ENCODE measurements around the gene KLHL29.

Gene KLHL29

DNA sequence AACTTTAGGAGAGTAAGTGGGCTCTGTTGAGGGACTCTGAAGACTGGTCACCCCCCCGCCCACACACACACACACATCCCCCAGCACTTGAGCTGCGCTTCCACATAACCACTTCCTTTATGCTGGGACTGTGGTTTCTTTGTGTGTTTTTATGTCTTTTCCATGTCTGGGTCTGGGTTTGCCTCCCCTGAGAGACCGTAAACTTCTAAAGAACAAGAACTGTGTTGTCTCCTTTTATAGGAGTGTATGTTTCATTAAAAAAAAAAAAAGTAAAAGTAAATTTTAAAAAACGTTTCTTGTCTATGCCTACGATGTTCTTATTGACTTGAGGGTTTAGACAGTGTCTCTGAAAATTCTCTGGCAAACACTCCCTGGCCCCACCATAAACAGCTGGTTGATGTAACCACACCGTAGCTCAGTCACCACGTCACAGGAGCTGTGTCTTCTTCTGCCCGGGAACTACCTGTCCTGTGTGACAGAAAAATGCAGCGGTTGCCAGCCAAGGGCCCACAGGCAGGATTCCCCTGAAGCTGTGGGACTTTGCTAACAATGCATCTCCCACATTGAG lies 68.0 kb downstream of the KLHL29 start:
- no peak for TF ChIP-seq MYC (IDR thresholded peaks at IDR 0.05; ENCODE audit: low read depth, low read length)
- TF ChIP-seq, protein P1, sequence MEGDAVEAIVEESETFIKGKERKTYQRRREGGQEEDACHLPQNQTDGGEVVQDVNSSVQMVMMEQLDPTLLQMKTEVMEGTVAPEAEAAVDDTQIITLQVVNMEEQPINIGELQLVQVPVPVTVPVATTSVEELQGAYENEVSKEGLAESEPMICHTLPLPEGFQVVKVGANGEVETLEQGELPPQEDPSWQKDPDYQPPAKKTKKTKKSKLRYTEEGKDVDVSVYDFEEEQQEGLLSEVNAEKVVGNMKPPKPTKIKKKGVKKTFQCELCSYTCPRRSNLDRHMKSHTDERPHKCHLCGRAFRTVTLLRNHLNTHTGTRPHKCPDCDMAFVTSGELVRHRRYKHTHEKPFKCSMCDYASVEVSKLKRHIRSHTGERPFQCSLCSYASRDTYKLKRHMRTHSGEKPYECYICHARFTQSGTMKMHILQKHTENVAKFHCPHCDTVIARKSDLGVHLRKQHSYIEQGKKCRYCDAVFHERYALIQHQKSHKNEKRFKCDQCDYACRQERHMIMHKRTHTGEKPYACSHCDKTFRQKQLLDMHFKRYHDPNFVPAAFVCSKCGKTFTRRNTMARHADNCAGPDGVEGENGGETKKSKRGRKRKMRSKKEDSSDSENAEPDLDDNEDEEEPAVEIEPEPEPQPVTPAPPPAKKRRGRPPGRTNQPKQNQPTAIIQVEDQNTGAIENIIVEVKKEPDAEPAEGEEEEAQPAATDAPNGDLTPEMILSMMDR (IDR thresholded peaks at IDR 0.05; ENCODE audit: low read depth, low read length), result no peak
- TF ChIP-seq, protein P2, sequence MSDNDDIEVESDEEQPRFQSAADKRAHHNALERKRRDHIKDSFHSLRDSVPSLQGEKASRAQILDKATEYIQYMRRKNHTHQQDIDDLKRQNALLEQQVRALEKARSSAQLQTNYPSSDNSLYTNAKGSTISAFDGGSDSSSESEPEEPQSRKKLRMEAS (IDR thresholded peaks at IDR 0.05; ENCODE audit: low read depth, low read length), result no peak
- no peak for TF ChIP-seq POLR2A (IDR thresholded peaks at IDR 0.05; ENCODE audit: extremely low read depth, insufficient read length)
- no peak overlapping the region for H3K4me3 ChIP-seq (ENCODE audit: low read depth, low read length)
- DNase-seq (ENCODE audit: low read depth), result peak; percentile 85

DNA sequence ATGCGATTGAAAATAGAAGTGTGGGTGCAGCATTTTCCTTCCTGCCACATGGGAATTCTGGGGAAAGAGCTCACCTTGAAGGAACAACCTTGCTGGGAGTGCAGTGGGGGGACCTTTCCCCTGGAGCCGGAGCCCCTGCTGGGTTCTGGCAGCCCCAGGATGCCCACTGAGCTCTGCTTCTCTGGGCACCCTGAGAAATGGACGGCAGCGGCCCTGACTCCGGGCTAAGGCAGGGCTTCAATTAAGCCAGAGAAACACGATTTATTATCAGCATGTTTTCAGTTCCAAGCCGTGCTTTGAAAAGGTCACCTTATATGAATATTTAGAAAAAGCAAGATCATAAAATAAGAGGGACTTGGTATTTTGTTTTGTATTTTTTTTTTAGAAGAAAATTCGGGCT lies 68.5 kb downstream of the KLHL29 start:
- no peak for DNase-seq (ENCODE audit: low read depth)
- no peak overlapping the region for H3K4me3 ChIP-seq (ENCODE audit: low read depth, low read length)
- TF ChIP-seq MYC (IDR thresholded peaks at IDR 0.05; ENCODE audit: low read depth, low read length), result no peak
- TF ChIP-seq POLR2A (IDR thresholded peaks at IDR 0.05; ENCODE audit: extremely low read depth, insufficient read length), result no peak
- TF ChIP-seq, protein P2 (IDR thresholded peaks at IDR 0.05; ENCODE audit: low read depth, low read length), result no peak
- TF ChIP-seq, protein P1 (IDR thresholded peaks at IDR 0.05; ENCODE audit: low read depth, low read length), result no peak

DNA sequence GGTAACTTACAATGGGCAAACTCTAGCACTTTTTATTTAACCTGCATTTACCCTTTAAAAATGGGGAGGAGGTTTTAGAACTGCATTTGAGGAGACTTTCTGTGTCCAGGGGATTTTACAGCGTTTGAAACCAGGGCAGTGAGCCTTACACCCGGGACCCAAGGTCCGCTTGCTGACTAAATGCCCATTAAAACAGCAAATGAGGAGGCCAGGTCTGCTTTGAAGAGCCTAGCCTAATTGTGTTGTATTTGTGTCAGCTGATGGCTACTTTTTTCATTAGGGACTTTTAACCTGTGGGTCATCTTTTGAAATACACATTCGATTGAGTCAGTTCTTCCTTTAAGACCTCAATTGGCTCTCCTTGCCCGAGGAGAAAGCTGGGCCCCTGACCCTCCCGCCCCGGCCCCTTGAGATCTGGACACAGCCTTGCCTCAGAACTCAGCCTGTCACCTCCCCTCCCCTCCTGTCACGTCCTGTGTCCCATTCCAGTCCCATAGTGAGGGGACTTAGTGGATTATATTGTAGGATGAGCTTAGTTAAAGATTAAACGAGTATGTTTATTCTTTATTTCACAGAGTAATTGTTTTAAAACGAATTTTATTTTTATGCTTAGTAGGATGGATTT lies 69.0 kb downstream of the KLHL29 start:
- H3K4me3 ChIP-seq (ENCODE audit: low read depth, low read length), result no peak overlapping the region
- TF ChIP-seq, protein P1 (IDR thresholded peaks at IDR 0.05; ENCODE audit: low read depth, low read length), result no peak
- TF ChIP-seq MYC (IDR thresholded peaks at IDR 0.05; ENCODE audit: low read depth, low read length) (no peak), POLR2A (IDR thresholded peaks at IDR 0.05; ENCODE audit: extremely low read depth, insufficient read length) (no peak)
- peak; percentile 19 for DNase-seq (ENCODE audit: low read depth)

DNA sequence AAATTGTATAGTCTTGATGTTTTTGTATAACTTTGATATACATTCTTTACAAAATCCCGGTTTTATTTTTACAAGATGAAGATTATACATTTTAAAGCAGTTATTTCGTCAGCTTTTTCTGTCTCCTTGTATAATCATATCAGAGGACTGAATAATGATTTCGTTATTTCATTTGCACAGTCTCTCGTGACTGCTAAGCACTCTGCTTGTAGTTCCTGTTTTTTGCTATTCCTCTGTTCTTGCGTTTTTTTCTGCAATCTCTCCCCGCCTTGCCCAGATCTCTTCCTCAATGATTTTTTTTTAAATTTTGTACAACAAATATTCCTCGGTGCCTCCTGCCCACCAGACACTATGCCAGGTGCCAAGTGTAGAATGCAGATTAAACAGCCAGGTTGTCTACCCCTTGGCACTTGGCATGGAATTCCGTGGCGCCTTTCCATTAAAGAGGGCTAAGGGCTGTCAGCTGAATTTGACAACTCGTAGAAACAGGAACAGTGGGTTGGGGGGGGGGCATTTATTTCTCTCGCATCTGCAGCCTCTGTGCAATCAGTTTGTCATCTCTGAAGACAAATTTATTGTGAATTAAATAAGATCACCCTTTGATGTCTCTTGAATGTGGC lies 69.6 kb downstream of the KLHL29 start:
- H3K4me3 ChIP-seq (ENCODE audit: low read depth, low read length), result no peak overlapping the region
- peak; percentile 59 for DNase-seq (ENCODE audit: low read depth)
- TF ChIP-seq MYC (IDR thresholded peaks at IDR 0.05; ENCODE audit: low read depth, low read length) (no peak), POLR2A (IDR thresholded peaks at IDR 0.05; ENCODE audit: extremely low read depth, insufficient read length) (no peak)
- TF ChIP-seq, protein P2 (IDR thresholded peaks at IDR 0.05; ENCODE audit: low read depth, low read length), result no peak
- TF ChIP-seq, protein P1 (IDR thresholded peaks at IDR 0.05; ENCODE audit: low read depth, low read length), result no peak

GRCh38 chr2:23456396-23456795 lies 71.4 kb downstream of the KLHL29 start:
- no peak for DNase-seq (ENCODE audit: low read depth)
- TF ChIP-seq POLR2A (IDR thresholded peaks at IDR 0.05; ENCODE audit: extremely low read depth, insufficient read length) (no peak), MYC (IDR thresholded peaks at IDR 0.05; ENCODE audit: low read depth, low read length) (no peak)
- TF ChIP-seq, protein P1 (IDR thresholded peaks at IDR 0.05; ENCODE audit: low read depth, low read length), result no peak
- TF ChIP-seq, protein P2 (IDR thresholded peaks at IDR 0.05; ENCODE audit: low read depth, low read length), result no peak
- no peak overlapping the region for H3K4me3 ChIP-seq (ENCODE audit: low read depth, low read length)

All from NB4 (cell line).